Hematopoietic multipotent progenitor cell (in vitro differentiated cells): ENCODE measurements around the gene GNPAT. TPM values are rescaled to one million over a fixed set of nuclear protein-coding genes. Genes with fewer than 3 reads are reported as not detected.

Source experiments
- DNase-seq, 3 donors: peaks; one replicate each; pipeline ENCODE4 v3.0.0-alpha.2; 2011 to 2015; ENCODE audit warnings: low read depth in 2 of 3, low spot score in 2 of 3
- total RNA-seq: library from RNA; depleted of rRNA; stranded (reverse); fragments of >200 nt; gene quantifications from one replicate; pipeline ENCODE4 v1.2.3, GENCODE V29; 2012

Gene GNPAT
- total RNA-seq, 1 donor = 23.4 TPM

GRCh38 chr1:231240531-231240882, 505 bp upstream of the GNPAT start:
- no peak for DNase-seq

GRCh38 chr1:231241750-231242149, 738 bp downstream of the GNPAT start:
- peak in 2 of 3 donors; percentile 26 to 29 for DNase-seq

- DNase-seq = peak in 1 of 3 donors; percentile 12
Measured at GRCh38 chr1:231242516-231243198, 1.6 kb downstream of the GNPAT start.

GRCh38 chr1:231248778-231249177, 7.8 kb downstream of the GNPAT start:
- no peak for DNase-seq

GRCh38 chr1:231252336-231252735, 11.3 kb downstream of the GNPAT start:
- no peak for DNase-seq

- DNase-seq = no peak
Measured at GRCh38 chr1:231260351-231260750, 19.3 kb downstream of the GNPAT start.

GRCh38 chr1:231264642-231265041, 23.6 kb downstream of the GNPAT start:
- DNase-seq = no peak

GRCh38 chr1:231265379-231265778, 24.4 kb downstream of the GNPAT start:
- DNase-seq = no peak

GRCh38 chr1:231266811-231267322, 25.9 kb downstream of the GNPAT start:
- DNase-seq = no peak

- DNase-seq = no peak
Measured at GRCh38 chr1:231272173-231272572, 31.2 kb downstream of the GNPAT start.

GRCh38 chr1:231272880-231273279, 31.9 kb downstream of the GNPAT start:
- no peak for DNase-seq

- DNase-seq = no peak
Measured at GRCh38 chr1:231274119-231274825, 33.3 kb downstream of the GNPAT start.

- no peak for DNase-seq
Measured at GRCh38 chr1:231278100-231278790, 37.2 kb downstream of the GNPAT start.

GRCh38 chr1:231279081-231279480, 38.1 kb downstream of the GNPAT start:
- no peak for DNase-seq

- no peak for DNase-seq
Measured at GRCh38 chr1:231279683-231280082, 38.7 kb downstream of the GNPAT start.

GRCh38 chr1:231284441-231284840, 43.4 kb downstream of the GNPAT start:
- no peak for DNase-seq

- no peak for DNase-seq
Measured at GRCh38 chr1:231286603-231287002, 45.6 kb downstream of the GNPAT start.

GRCh38 chr1:231295938-231296337, 54.9 kb downstream of the GNPAT start:
- DNase-seq = no peak

- DNase-seq = no peak
Measured at GRCh38 chr1:231301990-231302389, 61.0 kb downstream of the GNPAT start.

- DNase-seq = no peak
Measured at GRCh38 chr1:231310391-231310934, 69.5 kb downstream of the GNPAT start.

GRCh38 chr1:231311720-231312431, 70.9 kb downstream of the GNPAT start:
- no peak for DNase-seq
